Activated T-helper 2 cell treated with anti-CD3 and anti-CD28 coated beads, Interferon-gamma antibody, Interleukin-2, Interleukin-4, amounts not matched to agents 10 μg/mL and 5 μg/mL and 100 μg/mL, durations not matched to agents 14 hours and 24 hours and 36 hours (primary cell): ENCODE measurements around the gene ADD3. TPM values are rescaled to one million over a fixed set of nuclear protein-coding genes. Genes with fewer than 3 reads are reported as not detected.

Experiments
- DNase-seq: peaks from one replicate; pipeline ENCODE4 v3.0.0; 2021; ENCODE audit warnings: low spot score
- H3K27ac Mint-ChIP-seq: one replicate; pipeline ENCODE4 v1.8.0; 2021; ENCODE audit warnings: mixed read lengths
- H3K27me3 Mint-ChIP-seq: one replicate; pipeline ENCODE4 v1.8.0; 2021; ENCODE audit warnings: low read depth, mixed read lengths
- H3K36me3 Mint-ChIP-seq: one replicate; pipeline ENCODE4 v1.8.0; 2021; ENCODE audit warnings: low read depth, mixed read lengths
- H3K4me1 Mint-ChIP-seq: one replicate; pipeline ENCODE4 v1.8.0; 2021; ENCODE audit warnings: low read depth, mixed read lengths
- H3K4me3 Mint-ChIP-seq: one replicate; pipeline ENCODE4 v1.8.0; 2021; ENCODE audit warnings: low read depth, mild to moderate bottlenecking, moderate library complexity, mixed read lengths
- H3K9me3 Mint-ChIP-seq: one replicate; pipeline ENCODE4 v1.8.0; 2021; ENCODE audit warnings: mixed read lengths
- intact Hi-C: fragments of 100-400 bp; cut with micrococcal nuclease; formaldehyde crosslinking; loops from one replicate; pipeline ENCODE4 v1.15.1; 2023
- total RNA-seq: library from RNA; stranded (reverse); gene quantifications from 2 replicates; pipeline ENCODE4 v1.2.3, GENCODE V29; 2022

Gene ADD3, protein sequence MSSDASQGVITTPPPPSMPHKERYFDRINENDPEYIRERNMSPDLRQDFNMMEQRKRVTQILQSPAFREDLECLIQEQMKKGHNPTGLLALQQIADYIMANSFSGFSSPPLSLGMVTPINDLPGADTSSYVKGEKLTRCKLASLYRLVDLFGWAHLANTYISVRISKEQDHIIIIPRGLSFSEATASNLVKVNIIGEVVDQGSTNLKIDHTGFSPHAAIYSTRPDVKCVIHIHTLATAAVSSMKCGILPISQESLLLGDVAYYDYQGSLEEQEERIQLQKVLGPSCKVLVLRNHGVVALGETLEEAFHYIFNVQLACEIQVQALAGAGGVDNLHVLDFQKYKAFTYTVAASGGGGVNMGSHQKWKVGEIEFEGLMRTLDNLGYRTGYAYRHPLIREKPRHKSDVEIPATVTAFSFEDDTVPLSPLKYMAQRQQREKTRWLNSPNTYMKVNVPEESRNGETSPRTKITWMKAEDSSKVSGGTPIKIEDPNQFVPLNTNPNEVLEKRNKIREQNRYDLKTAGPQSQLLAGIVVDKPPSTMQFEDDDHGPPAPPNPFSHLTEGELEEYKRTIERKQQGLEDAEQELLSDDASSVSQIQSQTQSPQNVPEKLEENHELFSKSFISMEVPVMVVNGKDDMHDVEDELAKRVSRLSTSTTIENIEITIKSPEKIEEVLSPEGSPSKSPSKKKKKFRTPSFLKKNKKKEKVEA
- total RNA-seq, result 37.8 and 47.4 TPM in 2 replicates

DNA sequence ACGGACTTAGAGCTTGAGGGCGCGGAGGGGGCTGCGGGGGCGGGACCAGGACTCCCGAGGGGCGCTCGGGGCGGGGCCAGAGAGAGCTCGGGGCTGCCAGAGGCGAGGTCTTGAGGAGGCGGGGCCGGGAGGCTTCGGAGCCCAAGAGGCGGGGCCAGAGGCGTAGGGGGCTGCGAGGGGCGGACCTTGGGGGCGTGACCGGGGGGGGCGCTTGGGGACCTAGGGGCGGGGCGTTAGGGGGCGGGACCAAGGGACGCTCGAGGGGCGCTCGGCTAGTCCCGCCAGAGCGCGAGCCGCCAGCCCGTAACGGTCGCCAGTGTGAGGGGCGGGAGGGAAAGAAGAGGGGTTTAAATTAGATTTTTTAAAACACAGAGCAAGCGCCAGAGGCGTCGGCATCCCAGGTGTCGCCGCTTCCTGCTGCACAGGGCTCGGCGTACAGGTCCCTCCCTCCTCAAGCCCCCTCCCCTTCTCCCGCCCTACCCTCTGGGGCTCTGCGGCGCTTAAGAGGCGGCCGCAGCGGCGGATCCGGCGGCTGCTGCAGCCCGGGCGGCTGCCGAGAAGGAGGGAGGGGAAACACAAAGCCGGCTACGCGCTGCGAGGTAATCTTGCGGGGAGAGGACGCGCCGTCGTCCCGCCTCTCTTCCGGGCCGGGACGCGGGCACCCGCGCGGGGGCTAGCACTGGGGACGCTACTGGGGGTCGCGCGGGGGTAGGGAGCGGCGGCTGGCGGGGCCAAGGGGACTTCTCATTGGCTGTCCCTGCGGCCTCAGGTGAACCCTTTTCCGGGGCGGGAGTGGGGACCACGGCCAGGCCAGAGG lies at the start of gene ADD3:
Gene ADD3, plus strand, starts transcription at position 284 of the 817 bp plus-strand sequence. CDS start 92,670 bp downstream, outside the sequence.
- peak; percentile 81 for DNase-seq
- Mint-ChIP-seq H3K27me3 (peaks cover 4% of the 10 kb centered on the region), H3K4me1 (peaks cover 41% of the 10 kb centered on the region), H3K27ac (peak within 1 kb of the TSS; percentile 89), H3K4me3 (peak within 1 kb of the TSS; percentile 92), H3K9me3 (no peaks in the 10 kb centered on the region), H3K36me3 (no peaks in the 10 kb centered on the region)
- intact Hi-C loops, result loop anchor here (2.0 to 5.0 kb wide), 5 partner anchors 85 to 911 kb away; partner anchors contain the start of genes BBIP1, SHOC2 and XPNPEP1

DNA sequence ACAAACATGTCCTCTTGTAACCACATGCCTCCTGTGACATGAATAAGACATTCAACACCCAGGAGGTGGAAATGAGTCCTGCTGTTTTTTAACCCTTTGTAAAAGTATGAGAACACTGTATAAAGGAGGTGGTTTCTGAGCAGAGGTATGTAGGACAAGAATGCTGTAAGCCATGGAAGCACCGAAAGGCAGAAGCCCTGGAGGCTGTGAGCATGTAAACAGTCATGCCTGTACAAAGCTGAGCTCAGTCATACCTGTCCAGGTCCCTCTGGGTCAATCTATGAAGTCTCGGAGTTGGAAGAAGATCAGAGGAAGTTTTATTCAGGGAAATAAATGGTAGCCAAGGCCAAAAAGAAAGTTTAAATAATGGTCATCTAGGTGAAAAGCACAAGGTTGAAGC lies 49.7 kb upstream of the ADD3 start:
- Mint-ChIP-seq H3K27me3 (peaks cover 10% of the 10 kb centered on the region), H3K27ac (no peak overlapping the region), H3K9me3 (no peaks in the 10 kb centered on the region), H3K4me3 (no peak overlapping the region), H3K36me3 (no peaks in the 10 kb centered on the region), H3K4me1 (peaks cover 2% of the 10 kb centered on the region)
- intact Hi-C loops, result no loop called here
- no peak for DNase-seq

DNA sequence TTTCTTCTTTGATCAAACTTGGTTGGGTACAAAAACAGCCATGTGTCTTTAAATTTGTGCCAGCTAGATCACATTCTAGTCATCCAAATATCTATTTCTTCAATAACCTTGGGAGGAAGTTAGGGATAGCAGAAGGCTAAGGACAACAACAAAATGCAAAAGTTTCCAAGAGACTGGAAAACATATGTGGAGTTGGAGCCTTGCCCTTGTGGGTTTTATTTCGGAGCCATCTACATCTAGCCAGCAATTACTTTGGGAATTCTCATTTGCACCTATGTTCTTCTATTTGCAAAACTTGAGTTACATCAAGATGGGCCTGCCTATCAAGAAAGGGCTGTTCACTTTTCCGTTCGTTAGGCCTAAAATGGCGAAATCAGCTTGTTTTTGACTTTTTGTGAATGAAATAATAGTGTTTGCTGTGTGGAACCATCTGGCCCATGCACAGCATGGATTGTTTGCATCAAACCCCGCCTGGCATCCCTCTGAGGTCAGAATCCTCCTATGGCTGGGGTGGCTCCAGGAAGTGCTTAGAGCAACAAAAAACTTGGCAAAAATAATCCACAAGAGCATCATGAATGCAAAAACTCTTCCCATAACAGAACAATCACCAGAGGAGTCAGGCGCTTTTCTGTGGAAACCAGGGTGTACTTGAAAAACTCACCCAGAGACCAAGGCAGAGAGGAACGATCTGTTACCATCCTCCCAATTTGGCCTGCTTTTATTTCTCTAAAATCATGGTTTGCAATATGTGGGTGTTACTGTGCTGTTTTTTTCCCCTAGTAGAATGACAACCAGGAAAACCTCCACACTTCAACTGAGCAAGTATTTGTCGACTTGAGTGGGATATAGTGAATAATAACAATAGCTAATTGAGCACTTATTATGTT lies 48.3 kb upstream of the ADD3 start:
- H3K36me3 Mint-ChIP-seq, result no peaks in the 10 kb centered on the region
- DNase-seq, result no peak
- H3K27ac Mint-ChIP-seq, result no peak overlapping the region
- H3K4me1 Mint-ChIP-seq, result peaks cover 2% of the 10 kb centered on the region
- H3K9me3 Mint-ChIP-seq, result no peaks in the 10 kb centered on the region
- H3K27me3 Mint-ChIP-seq, result peaks cover 12% of the 10 kb centered on the region
- intact Hi-C loops, result no loop called here
- H3K4me3 Mint-ChIP-seq, result no peak overlapping the region

DNA sequence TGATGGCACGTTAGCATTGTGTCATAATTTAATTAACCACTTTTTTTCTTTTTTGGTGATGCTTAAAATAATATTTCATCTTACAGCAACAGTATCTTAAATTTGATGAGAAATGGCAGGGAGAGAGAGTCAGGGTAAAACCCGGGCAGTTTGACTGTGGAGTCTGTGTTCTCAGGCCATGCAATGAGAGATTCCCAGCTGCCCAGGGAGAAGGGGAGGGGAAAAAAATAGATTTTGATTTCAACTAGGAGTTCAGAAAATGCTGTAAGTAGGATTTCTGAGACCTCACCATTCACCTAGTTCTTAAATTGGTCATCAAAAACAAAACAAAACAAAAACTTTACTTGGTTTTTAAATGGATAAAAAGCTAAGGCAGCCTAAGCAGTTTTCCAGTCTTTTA lies 47.1 kb upstream of the ADD3 start:
- intact Hi-C loops, result no loop called here
- H3K36me3 Mint-ChIP-seq, result no peaks in the 10 kb centered on the region
- peaks cover 5% of the 10 kb centered on the region for H3K27me3 Mint-ChIP-seq

DNA sequence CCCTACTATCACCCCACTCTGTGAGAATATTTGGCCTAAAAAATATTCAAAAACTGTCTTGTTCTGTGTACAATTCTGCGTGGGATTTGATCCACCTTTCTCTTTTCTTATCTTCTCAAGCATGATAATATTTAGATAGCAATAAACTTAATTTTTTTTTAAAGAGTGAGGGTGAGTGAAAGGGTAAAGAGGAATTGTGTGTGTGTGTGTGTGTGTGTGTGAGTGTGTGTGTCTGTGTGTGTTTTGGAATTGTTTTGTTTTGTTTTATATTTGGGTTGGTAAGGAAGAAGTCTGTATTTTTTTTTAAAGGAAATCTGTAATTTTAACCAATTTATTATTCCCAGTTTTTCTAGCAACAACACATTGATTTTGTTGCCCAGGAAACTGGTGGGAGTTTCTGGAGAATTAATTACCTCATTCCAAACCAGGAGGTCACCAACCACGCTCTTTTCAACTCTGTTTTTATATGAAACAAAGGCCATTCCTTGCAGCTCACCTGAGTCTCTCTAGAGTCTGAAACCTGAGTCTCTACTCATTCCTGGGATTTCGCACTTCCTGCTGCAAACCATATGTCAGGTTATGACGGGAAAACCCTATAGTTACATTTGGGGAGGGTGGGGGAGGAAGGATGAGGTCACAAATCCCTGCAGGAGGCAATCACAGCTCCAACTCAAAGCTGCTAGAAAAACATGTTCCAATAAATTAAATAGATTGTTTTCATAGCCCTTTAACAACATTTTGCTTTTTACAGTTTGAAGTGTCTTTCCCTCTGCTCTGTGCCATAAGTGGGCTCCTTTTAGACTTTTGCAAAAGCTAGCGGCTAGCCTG lies 46.4 kb upstream of the ADD3 start:
- Mint-ChIP-seq H3K27me3 (peaks cover 5% of the 10 kb centered on the region), H3K9me3 (no peaks in the 10 kb centered on the region), H3K27ac (no peak overlapping the region), H3K36me3 (no peaks in the 10 kb centered on the region), H3K4me1 (peaks cover 2% of the 10 kb centered on the region), H3K4me3 (no peak overlapping the region)
- intact Hi-C loops, result no loop called here
- no peak for DNase-seq

More for the DNA sequence above, 47.1 kb upstream of the ADD3 start:
- H3K4me1 Mint-ChIP-seq, result peaks cover 2% of the 10 kb centered on the region
- H3K27ac Mint-ChIP-seq, result no peak overlapping the region
- no peak for DNase-seq
- H3K4me3 Mint-ChIP-seq, result no peak overlapping the region
- H3K9me3 Mint-ChIP-seq, result no peaks in the 10 kb centered on the region

DNA sequence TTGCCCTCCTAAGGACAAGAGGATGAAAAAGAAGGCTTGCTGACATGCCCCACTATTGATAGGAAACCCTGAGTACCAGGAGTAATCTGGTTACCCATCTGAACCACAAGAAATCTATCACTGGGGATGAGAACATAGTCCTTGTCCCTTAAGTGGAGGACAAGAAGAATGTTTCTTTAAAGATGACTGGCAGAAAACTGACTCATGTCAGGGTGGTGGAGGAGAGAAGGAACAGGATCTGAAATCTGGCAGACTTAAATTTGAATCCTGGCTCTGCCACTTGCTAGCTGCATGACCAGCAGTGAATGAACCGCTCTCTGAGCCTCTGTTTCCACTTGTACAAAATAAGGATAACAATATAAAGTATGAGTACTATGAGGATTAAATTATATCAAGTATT lies 45.5 kb upstream of the ADD3 start:
- no peak overlapping the region for H3K27ac Mint-ChIP-seq

DNA sequence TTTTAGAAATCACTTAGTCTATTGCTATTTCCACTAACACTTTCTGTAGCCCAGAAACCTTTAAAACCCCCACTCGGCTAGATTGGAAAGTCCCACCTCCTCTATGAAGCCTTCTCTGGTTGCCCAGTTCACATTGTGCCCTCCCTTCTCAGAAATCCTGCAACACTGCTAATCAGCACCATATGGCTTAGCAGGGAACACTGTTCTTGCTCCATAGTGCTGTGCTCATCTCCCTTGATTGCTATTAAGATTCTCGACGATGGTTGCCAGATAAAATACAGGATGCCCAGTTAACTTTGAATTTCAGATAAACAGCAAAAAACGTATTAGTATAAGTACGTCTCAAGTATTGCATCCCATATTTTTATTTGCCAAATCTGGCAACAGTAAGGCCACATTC lies 44.3 kb upstream of the ADD3 start:
- Mint-ChIP-seq H3K9me3 (no peaks in the 10 kb centered on the region), H3K4me1 (peaks cover 2% of the 10 kb centered on the region), H3K27me3 (peaks cover 7% of the 10 kb centered on the region), H3K36me3 (no peaks in the 10 kb centered on the region), H3K4me3 (no peak overlapping the region), H3K27ac (no peak overlapping the region)
- intact Hi-C loops, result no loop called here
- DNase-seq, result no peak

More for the DNA sequence above, 45.5 kb upstream of the ADD3 start:
- Mint-ChIP-seq H3K36me3 (no peaks in the 10 kb centered on the region), H3K9me3 (no peaks in the 10 kb centered on the region), H3K27me3 (peaks cover 7% of the 10 kb centered on the region), H3K4me3 (no peak overlapping the region), H3K4me1 (peaks cover 2% of the 10 kb centered on the region)
- DNase-seq, result no peak
- intact Hi-C loops, result no loop called here

DNA sequence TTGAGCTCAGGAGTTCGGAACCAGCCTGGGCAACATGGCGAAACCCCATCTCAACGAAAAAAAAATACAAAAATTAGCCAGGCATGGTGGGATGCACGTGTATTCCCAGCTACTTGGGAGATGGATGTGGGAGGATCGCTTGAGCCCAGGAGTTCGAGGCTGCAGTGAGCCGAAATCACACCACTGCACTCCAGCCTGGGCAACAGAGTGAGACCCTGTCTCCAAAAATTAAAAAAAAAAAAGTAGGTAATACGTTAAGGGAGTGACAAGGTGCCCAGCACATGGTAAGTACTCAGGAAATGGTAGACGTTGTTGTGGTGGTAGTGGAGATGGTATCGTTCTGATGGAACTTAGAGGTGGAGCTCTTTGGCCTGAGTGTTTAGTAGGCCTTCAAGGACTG lies 43.5 kb upstream of the ADD3 start:
- no peaks in the 10 kb centered on the region for H3K9me3 Mint-ChIP-seq
- intact Hi-C loops, result no loop called here
- DNase-seq, result no peak

DNA sequence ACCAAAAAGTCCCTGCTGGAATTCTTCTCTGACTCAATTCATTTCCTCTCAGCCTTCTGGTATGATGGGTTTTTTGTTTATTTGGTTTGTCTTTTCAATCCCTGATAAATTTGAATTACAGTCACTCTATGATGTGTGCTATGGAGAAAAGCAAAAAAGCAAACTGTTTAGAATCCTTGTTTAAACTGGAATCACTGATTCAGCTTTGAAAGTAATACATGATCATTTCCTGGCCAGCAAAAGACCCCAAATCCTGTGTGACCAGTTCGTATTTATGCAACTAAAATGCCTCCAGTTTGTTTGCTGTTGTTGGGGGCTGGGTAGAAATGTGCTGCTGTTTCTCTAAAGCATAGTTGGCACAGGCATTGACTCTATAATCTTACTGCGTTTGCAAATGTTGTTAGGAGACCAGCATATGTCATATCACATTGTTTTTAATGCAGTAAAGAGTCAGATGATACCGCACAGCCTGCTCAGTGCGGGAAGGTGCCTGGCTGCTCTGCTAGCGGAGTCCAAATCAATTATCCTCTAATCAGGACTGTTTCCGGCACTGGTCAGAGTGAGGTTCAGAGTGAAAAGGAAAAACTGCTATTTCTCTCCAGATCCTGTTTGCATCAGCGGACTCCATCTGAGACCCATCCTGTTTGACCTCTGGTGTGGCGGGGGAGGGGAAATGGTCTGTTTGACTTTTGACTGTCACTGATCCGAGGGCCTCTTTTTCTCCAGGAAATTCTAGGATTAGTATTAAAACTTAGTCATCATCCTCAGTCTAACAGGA lies 40.6 kb upstream of the ADD3 start:
- intact Hi-C loops, result no loop called here
- peaks cover 1% of the 10 kb centered on the region for H3K4me1 Mint-ChIP-seq
- H3K27me3 Mint-ChIP-seq, result peaks cover 25% of the 10 kb centered on the region
- no peak overlapping the region for H3K4me3 Mint-ChIP-seq
- H3K27ac Mint-ChIP-seq, result no peak overlapping the region
- no peaks in the 10 kb centered on the region for H3K9me3 Mint-ChIP-seq
- DNase-seq, result no peak
- H3K36me3 Mint-ChIP-seq, result no peaks in the 10 kb centered on the region

More for the DNA sequence above, 43.5 kb upstream of the ADD3 start:
- Mint-ChIP-seq H3K27me3 (peaks cover 12% of the 10 kb centered on the region), H3K27ac (no peak overlapping the region), H3K4me1 (peaks cover 2% of the 10 kb centered on the region), H3K36me3 (no peaks in the 10 kb centered on the region), H3K4me3 (no peak overlapping the region)

DNA sequence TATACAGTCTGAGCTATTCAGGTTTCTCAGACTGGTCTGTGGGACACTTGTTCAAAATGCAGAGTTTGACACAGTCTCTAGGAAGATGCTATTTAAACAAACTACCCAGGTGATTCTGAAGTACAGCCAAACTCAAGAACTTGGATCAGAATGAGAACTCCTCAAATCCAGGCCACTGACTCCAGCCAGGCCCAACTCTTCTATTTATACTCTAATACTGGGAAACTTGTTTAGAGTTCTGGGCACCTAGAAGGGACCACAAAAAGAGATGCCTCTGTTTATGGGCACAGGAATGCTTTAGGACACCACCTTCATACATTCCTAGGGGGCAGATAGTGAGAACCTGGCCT lies 40.1 kb upstream of the ADD3 start:
- no peak overlapping the region for H3K4me3 Mint-ChIP-seq
- H3K4me1 Mint-ChIP-seq, result no peaks in the 10 kb centered on the region
- no peak for DNase-seq
- intact Hi-C loops, result no loop called here
- no peaks in the 10 kb centered on the region for H3K9me3 Mint-ChIP-seq
- H3K27ac Mint-ChIP-seq, result no peak overlapping the region
- H3K36me3 Mint-ChIP-seq, result no peaks in the 10 kb centered on the region
- H3K27me3 Mint-ChIP-seq, result peaks cover 30% of the 10 kb centered on the region
